GM18499 (cell line): Measurements from ENCODE around the gene SETD1A.

Source experiments
- ATAC-seq: cut with Tn5 transposase; IDR thresholded peaks from one replicate; pipeline ENCODE4 v1.9.1; 2021; ENCODE audit warnings: moderate number of reproducible peaks; ENCODE audit not compliant: insufficient read depth, unreplicated experiment

SETD1A gene

DNA sequence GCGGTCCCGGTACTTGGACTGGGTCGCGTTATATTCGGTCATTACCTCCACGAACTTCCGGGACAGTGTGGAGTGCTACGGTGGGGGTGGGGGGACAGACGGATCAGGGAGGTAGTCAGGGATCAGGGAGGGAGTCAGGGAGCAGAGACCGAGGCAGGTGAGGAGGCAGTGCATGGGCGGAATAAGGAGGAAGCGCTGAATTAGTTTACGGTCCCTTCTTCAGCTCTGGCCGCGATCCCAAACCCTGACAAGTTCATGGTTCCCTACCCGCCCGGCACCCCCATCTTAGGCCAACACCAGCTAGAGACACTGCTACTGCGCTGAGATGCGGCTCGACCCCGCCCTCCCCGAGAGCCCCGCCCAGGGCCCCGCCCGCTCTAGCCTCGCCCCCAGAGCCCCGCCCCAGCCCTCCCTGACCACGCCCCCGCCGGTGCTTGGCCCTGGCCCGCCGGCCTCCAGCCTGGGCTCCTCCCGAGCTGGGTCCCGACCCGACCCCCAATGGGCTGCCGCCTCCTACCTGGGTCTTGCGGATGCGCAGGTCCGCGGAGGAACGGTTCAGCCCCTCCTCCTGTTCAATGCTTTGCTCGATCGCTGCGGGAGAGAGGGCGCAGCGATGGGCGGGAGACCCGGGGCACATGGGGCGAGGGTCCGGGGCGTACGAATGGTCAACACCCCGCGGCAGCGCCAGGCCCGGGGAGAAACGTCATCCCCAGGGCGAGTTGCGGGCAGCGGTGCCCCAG lies 39.6 kb downstream of the SETD1A start:
- no peak for ATAC-seq

DNA sequence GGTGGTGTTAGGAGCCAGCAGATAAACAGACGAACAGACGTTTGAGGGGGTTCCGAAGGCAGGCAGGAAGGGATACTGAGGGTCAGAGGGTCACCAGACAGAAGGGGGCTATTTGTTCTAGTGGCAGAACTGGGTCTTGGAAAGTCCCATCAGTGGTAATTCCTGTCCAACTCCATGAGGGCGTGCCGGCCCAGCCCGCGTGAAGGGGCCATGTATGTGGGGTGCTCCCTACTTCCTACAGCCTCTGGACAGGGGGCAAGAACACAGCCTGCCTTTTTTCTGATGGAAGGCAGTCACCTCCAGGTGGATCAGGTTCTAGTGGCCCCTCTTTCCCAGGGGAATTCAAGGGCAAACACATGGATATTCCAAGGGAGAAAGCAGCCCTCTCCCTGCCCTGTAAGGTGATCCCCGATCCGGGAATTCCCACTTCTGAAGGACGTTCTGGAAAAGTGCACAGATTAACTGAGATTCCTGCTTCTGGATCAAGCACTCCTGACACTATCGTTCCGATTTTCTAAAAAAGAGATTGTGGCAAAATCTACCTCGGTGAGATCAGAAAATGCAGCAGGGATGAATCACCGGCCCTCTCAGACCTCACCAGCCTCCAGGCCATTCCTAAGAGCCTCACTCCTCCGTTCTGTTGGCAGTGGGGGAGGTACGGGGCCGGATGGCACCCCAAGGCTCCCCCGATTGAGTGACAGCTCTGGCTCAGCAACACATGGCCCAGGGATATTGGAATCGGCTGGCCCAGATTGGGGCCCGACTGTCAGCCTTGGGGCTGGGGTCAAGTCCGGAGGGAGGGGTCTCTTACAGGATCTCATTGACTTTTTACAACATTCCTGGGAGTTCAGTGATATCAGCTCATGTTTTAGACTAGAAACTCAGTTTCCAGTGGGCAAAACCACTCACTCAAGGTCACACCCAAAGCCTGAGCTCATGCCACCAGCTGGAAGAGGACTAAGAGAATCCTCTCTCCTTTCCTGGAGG lies 40.5 kb downstream of the SETD1A start:
- no peak for ATAC-seq

DNA sequence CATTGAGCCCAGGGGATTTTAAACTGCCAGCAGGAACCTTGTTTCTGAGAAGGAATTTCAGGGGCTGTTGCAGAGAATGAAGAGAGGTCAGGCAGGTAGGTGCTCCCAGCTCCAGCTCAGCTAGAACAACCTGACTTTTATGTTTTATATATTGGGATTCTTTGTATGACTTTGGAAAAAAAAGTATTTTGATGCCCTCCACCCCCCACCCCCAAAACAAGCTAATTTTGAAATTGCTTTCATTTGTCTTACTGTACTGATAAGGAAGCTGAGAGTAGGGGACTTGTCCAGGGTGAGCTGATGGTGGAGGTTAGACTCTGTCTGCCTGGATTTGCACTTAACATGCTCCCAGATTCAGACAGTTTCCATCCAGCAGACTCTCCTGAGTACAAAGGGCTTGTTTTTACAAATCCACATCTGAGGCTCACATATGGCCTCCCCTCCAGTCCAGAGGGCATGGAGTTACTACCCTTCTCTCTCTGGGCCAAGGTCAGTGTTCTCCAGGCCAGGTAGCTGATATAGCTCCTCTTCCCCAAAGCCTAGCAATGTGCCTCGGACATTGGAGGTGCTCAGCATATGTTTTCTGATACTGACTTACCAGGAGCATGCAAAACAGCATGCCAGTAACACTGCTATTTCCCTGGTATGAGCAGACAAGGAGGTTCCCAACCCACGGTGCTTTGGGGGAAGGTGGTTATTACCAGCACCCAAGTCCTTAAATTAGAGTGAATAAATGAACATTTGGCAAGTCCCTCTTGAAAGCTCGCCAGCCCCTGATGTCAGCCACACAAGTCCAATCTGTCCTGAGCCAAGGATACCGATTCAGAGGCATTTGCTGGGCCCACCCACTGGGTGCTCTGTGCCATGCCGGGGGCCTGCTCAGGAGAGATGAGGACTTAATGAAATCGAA lies 41.6 kb downstream of the SETD1A start:
- ATAC-seq = no peak

DNA sequence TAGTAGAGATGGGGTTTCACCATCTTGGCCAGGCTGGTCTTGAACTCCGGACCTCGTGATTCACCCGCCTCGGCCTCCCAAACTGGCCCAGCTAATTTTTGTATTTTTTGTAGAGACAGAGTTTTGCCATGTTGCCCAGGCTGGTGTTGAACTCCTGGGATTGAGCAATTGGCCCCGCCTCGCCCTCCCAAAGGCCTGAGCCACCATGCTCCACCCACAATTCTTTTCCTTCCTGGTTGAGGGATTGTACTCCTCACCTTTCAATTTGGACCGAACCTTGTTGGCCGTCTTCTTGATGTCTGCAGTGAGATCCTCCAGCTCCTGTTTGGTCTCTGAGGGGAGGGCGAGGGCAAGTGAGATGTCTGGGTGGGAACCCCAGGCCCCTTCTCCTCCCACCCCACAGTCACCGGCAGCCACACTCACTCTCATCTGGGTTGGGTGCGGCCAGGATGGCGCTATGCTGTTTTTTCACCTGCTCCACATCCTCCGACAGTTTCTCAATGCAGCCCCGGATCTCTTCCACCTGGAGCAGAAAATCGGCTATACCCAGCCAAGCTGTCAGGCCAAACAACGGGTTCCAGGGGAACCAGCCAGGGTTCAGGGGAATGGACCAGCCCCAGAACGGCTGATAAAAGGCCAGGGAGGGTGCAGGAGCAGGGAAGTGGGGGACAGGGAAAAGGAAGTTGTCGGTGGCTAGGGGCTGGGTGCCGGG lies 43.3 kb downstream of the SETD1A start:
- ATAC-seq = no peak

DNA sequence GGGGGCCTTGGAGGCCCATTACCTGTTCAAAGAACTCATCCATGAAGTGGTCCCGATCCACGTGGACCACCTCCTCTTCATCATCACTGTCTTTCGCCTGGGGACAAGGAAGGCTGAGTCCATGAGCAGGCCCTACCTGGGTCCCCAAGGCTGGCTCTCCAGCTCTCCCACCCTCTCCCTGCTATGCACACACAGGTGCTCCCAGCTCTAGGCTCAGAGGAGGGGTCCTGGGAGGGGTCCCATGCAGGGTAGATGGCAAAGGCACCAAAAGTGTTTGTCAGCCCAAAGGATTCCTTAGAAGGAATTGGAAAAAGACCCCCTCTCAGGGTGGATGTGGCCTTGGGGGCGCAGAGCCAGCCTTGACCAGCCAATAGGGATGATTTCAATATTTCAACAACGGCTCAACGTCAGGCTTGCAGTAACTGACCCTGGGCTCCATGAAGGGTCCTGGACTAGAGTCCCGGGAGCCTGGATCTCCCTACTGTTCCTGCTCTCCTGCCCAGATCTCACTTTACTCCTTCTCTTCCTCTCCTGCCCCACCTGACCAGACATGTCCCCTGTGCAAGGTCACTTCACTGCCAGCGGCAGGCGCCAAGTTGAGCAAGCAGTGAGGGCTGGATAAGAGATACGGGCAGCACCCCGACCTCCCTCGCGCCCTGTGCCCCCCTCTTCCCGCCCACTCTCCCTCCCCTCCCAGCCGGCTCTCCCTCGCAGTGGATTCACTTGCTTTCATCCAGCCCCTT lies 44.1 kb downstream of the SETD1A start:
- ATAC-seq = no peak

DNA sequence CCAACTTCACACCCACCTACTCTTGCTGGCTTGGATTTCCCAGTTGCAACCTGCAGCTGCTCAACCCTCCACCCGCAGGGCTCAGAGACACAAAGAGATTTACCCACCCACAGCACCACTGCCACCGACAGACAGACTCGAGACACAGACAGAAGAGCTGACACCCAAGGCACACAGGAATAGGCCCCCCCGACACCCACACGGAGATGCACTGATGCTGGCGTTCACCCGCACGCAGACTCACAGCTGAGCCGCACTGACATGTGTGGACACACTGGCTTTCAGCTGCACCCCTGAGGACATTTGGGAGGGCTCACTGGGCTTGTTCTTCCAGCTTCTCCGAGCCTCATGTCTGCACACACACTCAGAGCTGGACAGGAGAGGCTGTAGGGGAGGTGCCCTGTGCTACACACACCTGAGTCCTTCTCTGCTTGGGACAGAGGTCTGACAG lies 44.7 kb downstream of the SETD1A start:
- no peak for ATAC-seq

DNA sequence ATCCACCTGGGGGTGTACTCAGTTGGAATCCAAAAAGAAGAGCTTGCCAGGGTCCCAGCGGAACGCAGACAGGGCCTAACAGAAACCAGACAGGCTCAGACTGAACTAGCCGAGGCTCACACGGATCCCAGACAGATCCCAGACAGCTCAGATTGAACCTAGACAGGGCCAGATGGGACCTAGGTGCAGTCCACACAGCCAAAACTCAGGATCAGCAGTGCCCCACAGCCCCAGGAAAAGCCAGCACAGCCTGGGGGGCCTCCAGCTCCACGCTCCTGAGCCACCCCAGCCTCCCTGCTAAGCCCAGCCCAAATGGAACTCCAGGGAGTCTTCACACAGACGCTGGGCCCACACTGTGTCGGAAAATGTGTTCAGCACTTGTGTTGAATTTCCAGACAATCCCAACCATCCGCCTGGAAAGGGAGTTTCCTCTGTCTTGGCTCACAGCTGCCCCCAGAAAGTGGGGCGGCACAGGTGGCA lies 45.3 kb downstream of the SETD1A start:
- ATAC-seq = no peak

DNA sequence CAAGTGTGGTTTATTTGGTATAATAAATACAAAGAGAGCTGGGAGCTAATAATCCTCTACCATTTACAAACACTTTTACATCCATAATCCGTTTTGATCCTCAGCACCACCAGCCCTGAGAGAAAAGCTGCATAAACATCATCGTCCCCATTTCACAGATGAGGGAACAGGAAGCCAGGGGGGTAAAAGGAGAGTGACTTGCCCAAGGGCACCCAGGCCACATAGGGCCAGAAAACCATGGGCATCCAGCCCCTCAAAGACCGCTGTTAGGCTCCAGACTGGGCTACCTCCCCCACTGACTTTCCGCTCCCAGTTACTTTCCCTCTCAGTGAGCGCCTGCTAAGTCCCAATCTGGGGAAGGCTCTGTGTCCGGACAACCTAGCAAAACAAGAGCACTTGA lies 46.2 kb downstream of the SETD1A start:
- ATAC-seq = no peak

DNA sequence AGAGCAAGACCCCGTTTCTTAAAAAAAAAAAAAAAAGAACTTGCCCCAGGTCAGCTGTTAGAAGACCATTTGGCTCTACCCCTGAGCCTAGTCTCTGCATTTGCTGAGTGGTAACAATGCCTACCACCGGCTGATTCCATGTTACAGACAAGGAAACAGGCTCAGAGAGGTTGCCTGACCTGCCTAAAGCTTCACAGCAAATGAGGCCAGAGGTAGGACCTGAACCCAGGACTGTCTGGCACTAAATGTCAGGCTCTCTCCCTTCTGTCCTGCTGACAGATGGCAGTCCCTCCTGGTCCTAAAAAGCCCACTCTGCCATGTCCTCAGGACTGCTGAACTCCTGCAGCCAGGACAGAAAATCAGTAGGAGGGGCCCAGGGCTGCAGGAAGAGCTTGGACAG lies 47.1 kb downstream of the SETD1A start:
- no peak for ATAC-seq

DNA sequence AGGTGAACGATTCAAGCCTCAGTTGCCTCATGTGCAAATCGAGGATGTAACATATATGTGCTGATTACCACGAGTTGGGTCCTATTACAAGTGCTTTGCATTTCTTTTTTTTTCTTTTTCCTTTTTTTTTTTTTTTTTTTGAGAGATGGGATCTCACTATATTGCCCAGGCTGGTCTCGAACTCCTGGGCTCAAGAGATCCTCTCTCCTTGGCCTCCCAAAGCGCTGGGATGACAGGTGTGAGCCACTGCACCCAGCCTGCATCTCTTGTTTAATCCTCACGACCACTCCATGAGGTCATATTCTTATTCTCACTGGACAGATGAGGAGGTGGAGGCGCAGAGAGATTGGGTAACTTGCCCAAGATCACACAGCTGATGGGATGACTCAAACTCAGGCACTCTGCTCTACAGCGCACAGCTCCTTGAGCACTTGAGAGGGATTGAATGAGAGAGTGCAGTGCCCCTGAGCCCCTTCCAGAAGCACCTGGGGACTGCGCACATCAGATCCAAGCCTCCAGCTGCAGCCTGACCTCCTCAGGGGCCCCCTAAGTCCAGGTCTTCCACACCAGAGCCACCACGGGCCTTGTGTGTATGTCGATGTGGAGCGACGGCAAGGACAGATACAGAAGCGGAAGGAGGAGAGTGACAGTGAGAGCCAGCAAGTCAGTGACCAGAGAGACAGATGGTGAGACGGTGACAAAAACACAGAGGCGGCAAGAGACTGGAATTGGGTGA lies 48.0 kb downstream of the SETD1A start:
- ATAC-seq = no peak

DNA sequence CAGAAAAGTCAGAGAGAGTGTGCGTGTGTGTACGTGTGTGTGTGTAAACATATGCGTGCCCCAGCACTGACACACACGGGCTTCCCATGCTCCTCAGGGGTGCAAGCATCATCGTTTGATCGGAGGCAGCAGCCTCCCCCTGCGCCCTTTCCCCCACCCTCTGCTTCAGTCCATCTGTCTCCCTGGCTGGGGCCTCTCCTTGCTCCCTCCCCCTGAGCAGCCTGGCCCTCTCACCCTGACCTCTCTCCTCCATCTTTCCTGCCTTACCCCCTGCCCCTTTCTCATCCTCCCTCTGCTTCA lies 48.5 kb downstream of the SETD1A start:
- no peak for ATAC-seq

DNA sequence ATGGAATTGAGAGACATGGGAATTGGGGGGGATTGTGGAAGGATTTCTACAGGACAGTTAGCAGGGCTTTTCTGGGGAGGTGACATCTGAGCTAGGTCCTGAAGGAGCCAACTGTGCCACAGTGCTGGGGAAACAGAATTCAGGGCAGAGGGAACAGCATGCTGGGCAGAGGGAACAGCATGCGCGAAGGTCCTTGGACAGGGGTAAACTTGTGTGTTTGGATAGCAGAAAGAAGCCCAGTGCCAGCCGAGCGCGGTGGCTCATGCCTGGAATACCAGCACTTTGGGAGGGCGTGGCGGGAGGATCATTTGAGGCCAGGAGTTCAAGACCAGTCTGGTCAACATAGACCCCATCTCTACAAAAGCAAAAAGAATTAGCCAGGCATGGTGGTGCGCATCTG lies 49.0 kb downstream of the SETD1A start:
- no peak for ATAC-seq

DNA sequence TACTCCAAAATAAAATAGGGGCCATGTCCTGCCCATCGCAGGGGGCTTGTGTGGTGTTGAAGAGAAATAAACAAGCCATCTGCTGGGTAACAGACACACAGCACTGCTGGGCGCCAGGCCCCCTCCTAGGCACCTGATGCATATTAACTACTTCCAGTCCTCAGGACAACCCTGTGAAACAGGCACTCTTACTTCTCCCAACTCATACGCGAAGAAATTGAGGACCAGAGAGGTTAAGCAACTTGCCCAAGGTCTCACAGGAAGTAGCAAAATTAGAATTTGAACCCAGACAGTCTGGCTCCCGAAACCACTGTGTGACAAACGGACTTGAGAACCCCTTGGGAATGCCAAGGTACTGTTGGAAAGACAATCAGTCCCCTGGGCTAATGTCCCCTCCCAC lies 50.1 kb downstream of the SETD1A start:
- no peak for ATAC-seq

DNA sequence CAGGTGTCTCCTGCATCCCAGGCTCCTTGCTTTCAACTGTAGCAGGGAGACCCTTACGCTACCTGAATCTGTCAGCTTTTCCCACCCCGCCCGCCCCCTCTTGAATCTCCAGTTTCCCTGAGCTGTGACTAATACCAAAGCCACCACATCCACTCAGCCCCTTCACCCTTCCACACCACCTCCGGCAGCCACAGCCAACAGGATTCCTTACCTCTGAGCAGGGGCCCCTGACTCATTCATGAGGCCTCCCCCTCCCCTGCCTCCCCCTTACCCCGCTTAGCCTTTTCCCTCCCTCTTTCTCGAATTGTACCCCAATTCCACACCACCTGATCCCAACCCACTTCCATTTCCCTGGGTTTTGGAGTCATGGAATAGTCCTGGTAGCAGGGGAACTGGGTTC lies 50.6 kb downstream of the SETD1A start:
- no peak for ATAC-seq

DNA sequence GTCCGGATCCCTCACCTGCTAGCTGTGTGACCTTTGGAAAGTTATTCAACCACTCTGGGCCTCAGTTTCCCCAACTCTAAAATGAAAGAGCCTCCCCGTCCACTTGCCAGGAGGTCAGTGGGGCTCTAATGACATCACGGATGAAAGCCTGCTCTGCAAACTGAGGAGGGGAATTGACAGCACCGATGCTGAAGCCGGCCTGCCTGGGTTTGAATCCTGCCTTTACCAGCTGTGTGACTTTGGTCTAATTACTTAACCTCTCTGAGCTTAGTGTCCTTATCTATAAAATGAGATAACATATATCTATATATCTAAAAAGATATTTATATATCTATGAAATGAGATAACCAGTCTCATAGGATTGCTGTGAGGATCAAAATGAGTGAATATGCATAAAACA lies 51.0 kb downstream of the SETD1A start:
- no peak for ATAC-seq

DNA sequence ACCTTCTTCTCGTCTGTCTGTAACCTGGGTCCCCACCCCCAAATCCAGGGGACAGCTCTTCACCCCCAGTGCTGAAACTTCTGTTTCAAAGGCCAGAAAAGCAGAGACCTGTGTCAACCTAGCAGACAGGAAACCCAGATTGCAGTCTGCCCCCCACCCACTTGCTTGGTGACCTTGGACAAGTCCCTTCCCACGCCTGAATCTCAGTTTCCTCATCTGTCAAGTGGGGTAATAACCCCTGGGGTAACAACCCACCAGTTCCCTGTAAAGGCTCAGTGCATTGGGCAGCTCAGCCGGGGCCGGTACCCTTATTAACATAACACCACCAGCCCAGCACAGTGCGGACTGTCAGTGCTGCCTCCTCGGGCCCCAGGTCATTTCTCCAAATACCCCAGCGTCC lies 51.6 kb downstream of the SETD1A start:
- no peak for ATAC-seq

DNA sequence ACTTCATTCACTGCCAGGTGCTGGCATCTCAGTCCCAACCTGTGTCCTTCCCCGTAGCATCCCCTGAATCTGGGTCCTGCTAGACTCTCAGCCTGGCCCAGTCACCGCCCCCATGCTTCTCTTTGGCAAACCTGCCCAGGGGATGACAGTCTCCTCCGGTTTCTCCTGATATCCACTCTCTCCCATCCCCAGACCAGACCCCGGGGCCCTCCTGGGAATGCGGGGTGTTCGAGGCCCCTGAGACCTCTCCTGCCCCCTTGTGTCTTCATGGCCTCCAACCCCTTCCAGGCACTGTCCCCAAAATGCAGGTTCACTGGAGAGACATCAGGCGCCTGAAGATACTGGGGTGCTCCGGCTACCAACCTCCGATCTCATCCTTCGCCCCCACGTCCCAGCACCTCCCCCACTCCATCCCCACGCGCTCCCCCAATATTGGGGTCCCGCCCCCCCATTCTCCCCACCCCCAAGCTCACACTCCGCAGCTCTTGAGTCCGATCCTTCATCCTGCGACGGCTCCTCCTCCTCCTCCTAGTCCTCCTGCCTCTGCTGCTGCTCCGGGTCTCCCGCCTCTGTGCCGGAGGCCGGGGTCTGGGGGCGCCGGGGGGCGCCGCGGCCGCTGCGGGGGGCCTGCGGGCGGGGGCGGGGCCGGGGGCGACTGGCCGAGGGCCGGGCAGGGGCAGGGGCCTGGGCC lies 52.5 kb downstream of the SETD1A start:
- no peak for ATAC-seq
